GM12878 (cell line): ENCODE measurements around the gene FRAS1. TPM values are rescaled to one million over a fixed set of nuclear protein-coding genes. Genes with fewer than 3 reads are reported as not detected.

Experiments
- CHD4 ChIP-seq: fragments of 200-600 bp; sonication (generic); IDR thresholded peaks from 2 replicates; pipeline ENCODE4 v1.6.1; 2016; ENCODE audit warnings: mild to moderate bottlenecking
- CUX1 ChIP-seq: IDR thresholded peaks from 2 replicates; pipeline ENCODE4 v1.6.1; 2012; ENCODE audit warnings: improper control_type of control experiment, low read depth, low read length; ENCODE audit not compliant: insufficient replicate concordance
- E2F8 ChIP-seq: fragments of 450-650 bp; IDR thresholded peaks from 2 replicates; pipeline ENCODE4 v1.6.1; 2018; ENCODE audit warnings: mild to moderate bottlenecking, low read depth, moderate library complexity; ENCODE audit not compliant: partially characterized antibody
- IKZF2 ChIP-seq, 2 experiments: fragments of 450-650 bp; IDR thresholded peaks; 2 replicates each; pipeline ENCODE4 v1.6.1; 2017; ENCODE audit warnings: mild to moderate bottlenecking in 2 of 2, moderate library complexity in 2 of 2
- JUNB ChIP-seq: IDR thresholded peaks from 2 replicates; pipeline ENCODE4 v1.6.1; 2016; ENCODE audit warnings: antibody characterized with exemption, mild to moderate bottlenecking
- PML ChIP-seq: IDR thresholded peaks from 2 replicates; pipeline ENCODE4 v1.6.1; 2012; ENCODE audit warnings: low read length, inconsistent platforms
- POU2F2 ChIP-seq: IDR thresholded peaks from 3 replicates; pipeline ENCODE4 v1.6.1; 2011; ENCODE audit warnings: low read depth, mild to moderate bottlenecking, low read length, borderline replicate concordance
- SPI1 ChIP-seq: IDR thresholded peaks from 2 replicates; pipeline ENCODE4 v1.6.1; 2011; ENCODE audit warnings: low read depth, mild to moderate bottlenecking, low read length, moderate library complexity, borderline replicate concordance; ENCODE audit not compliant: insufficient read depth
- ZBED1 ChIP-seq: IDR thresholded peaks from 2 replicates; pipeline ENCODE4 v1.6.1; 2016; ENCODE audit warnings: borderline replicate concordance
- ZBTB33 ChIP-seq: fragments of 450-650 bp; IDR thresholded peaks from 2 replicates; pipeline ENCODE4 v1.6.1; 2017; ENCODE audit warnings: mild to moderate bottlenecking
- ZNF687 ChIP-seq: fragments of 450-650 bp; IDR thresholded peaks from 2 replicates; pipeline ENCODE4 v1.6.1; 2017; ENCODE audit warnings: mild to moderate bottlenecking, moderate library complexity
- polyA plus RNA-seq, 11 experiments: library from polyadenylated mRNA; depleted of rRNA in 4 of 11; unstranded in 6 of 11; stranded (reverse) in 5 of 11; fragments of >200 nt; fragmentation: Nextera tagmentation in 4 of 11; fragmentation: Illumina TruSeq in 1 of 11; extraction: Ambion mirVana in 4 of 11; extraction: Trizol in 1 of 11; gene quantifications; 1 replicate in 1 of 11; 2 replicates in 10 of 11; pipeline versions ENCODE4 v1.2.1 to v1.2.3, GENCODE V29; 2011 to 2016; ENCODE audit warnings: inconsistent platforms in 2 of 11, missing spikeins in 2 of 11, low read depth in 1 of 11
- total RNA-seq, 4 experiments: library from RNA; depleted of rRNA in 3 of 4; stranded (reverse); fragments of >200 nt in 3 of 4; fragmentation: Illumina TruSeq in 1 of 4; extraction: Trizol in 1 of 4; gene quantifications; 2 replicates each; pipeline versions ENCODE4 v1.2.1 to v1.2.3, GENCODE V29; 2013 to 2021

The FRAS1 gene
- total and polyA plus RNA-seq, 10 of the 15 experiments (the other 5 are each of a cell fraction or from before 2014, with no cell fraction given), result 0.08 to 11.7 (median 0.20) TPM

- TF ChIP-seq ZBTB33 (no peak), PML (no peak), ZBED1 (no peak), POU2F2 (0 out of 3 replicates have a peak, but pooled peaks have one; percentile 15), E2F8 (no peak), CHD4 (no peak), IKZF2 (IDR thresholded peaks at IDR 0.05) (peak; percentile 69 to 80), CUX1 (no peak), JUNB (peak; percentile 46; the same call in 1 of the 2 replicates), ZNF687 (no peak), SPI1 (peak; percentile 83)
Observed at GRCh38 chr4:78297116-78297800, 240.1 kb downstream of the FRAS1 start (continued).
